K562 (cell line): ENCODE data around the gene LENG9. TPM values are rescaled to one million over a fixed set of nuclear protein-coding genes. Genes with fewer than 3 reads are reported as not detected.

ENCODE experiments used
- CEBPB ChIP-seq: fragments of 450-650 bp; IDR thresholded peaks from 2 replicates; pipeline ENCODE4 v1.6.1; 2016; ENCODE audit warnings: missing genetic modification characterization, missing compliant biosample characterization
- FOS ChIP-seq: IDR thresholded peaks from 3 replicates; pipeline ENCODE4 v1.6.1; 2011; ENCODE audit not compliant: insufficient read length; ENCODE audit errors: extremely low read depth
- KDM4B ChIP-seq, 2 experiments: fragments of 450-650 bp in 1 of 2; sonication (generic) in 1 of 2; IDR thresholded peaks; 2 replicates each; pipeline ENCODE4 v1.6.1; 2016 to 2017; ENCODE audit warnings: borderline replicate concordance in 2 of 2, antibody characterized with exemption in 1 of 2, low read depth in 1 of 2, mild to moderate bottlenecking in 1 of 2
- MITF ChIP-seq: IDR thresholded peaks from 2 replicates; pipeline ENCODE4 v1.6.1; 2014; ENCODE audit warnings: antibody characterized with exemption
- MTA3 ChIP-seq: fragments of 450-650 bp; formaldehyde crosslinking; IDR thresholded peaks from 2 replicates; pipeline ENCODE4 v1.6.1; 2017; ENCODE audit warnings: mild to moderate bottlenecking, borderline replicate concordance
- RBFOX2 ChIP-seq: fragments of 200-400 bp; formaldehyde crosslinking; IDR thresholded peaks from 2 replicates; pipeline ENCODE4 v1.6.1; 2017; ENCODE audit warnings: low read depth, mild to moderate bottlenecking, low read length, moderate library complexity
- RBM22 ChIP-seq: fragments of 200-400 bp; formaldehyde crosslinking; IDR thresholded peaks from 2 replicates; pipeline ENCODE4 v1.6.1; 2018; ENCODE audit warnings: low read length, low read depth; ENCODE audit not compliant: poor library complexity, severe bottlenecking
- THAP7 ChIP-seq: fragments of 250-450 bp; sonication (Bioruptor Pico); IDR thresholded peaks from 2 replicates; pipeline ENCODE4 v1.5.0; 2021
- THRAP3 ChIP-seq: fragments of 450-650 bp; IDR thresholded peaks from 2 replicates; pipeline ENCODE4 v1.6.1; 2016; ENCODE audit warnings: mild to moderate bottlenecking, inconsistent platforms, borderline replicate concordance
- ZBTB2 ChIP-seq: fragments of 450-650 bp; IDR thresholded peaks from 2 replicates; pipeline ENCODE4 v1.6.1; 2016; ENCODE audit warnings: antibody characterized with exemption
- ZNF184 ChIP-seq: sonication (generic); formaldehyde crosslinking; IDR thresholded peaks from 2 replicates; pipeline ENCODE4 v1.5.0; 2020; ENCODE audit warnings: missing genetic modification reagents
- polyA plus RNA-seq, 8 experiments: library from polyadenylated mRNA; depleted of rRNA in 4 of 8; stranded (reverse) in 5 of 8; unstranded in 3 of 8; fragments of >200 nt; fragmentation: Nextera tagmentation in 2 of 8; fragmentation: Illumina TruSeq in 1 of 8; extraction: Ambion mirVana in 2 of 8; extraction: Trizol in 1 of 8; gene quantifications; 2 replicates each; pipeline versions ENCODE4 v1.2.1 to v1.2.3, GENCODE V29; 2011 to 2014; ENCODE audit warnings: inconsistent platforms in 1 of 8, missing spikeins in 1 of 8
- total RNA-seq, 7 experiments: library from RNA; depleted of rRNA in 6 of 7; stranded (reverse); fragments of >200 nt in 6 of 7; fragmentation: Illumina TruSeq in 2 of 7; extraction: Trizol in 2 of 7; gene quantifications; 2 replicates each; pipeline versions ENCODE4 v1.2.1 to v1.2.3, GENCODE V29; 2011 to 2021; ENCODE audit warnings: low replicate concordance in 1 of 7
- TF ChIP-seq, protein P1 (sequence below): sonication (generic); formaldehyde crosslinking; IDR thresholded peaks from 2 replicates; pipeline ENCODE4 v1.8.0; 2022; ENCODE audit warnings: mild to moderate bottlenecking, missing genetic modification reagents, borderline replicate concordance
- TF ChIP-seq, protein P2 (sequence below), 2 experiments: fragments of 450-650 bp in 1 of 2; IDR thresholded peaks; 2 replicates each; pipeline ENCODE4 v1.6.1; 2011 to 2017; ENCODE audit warnings: low read depth in 2 of 2, antibody characterized with exemption in 1 of 2, borderline replicate concordance in 1 of 2, low read length in 1 of 2, mild to moderate bottlenecking in 1 of 2, mixed read lengths in 1 of 2; ENCODE audit not compliant: control insufficient read depth in 1 of 2
- TF ChIP-seq, protein P3 (sequence below): fragments of 250-450 bp; sonication (Bioruptor Pico); IDR thresholded peaks from 2 replicates; pipeline ENCODE4 v1.8.0; 2021; ENCODE audit warnings: moderate library complexity, mild to moderate bottlenecking, inconsistent platforms

Gene LENG9
- total and polyA plus RNA-seq, 9 of the 15 experiments (the other 6 are each of a cell fraction or from before 2014, with no cell fraction given): 0.06 to 0.64 (median 0.33) TPM; not detected in 1

GRCh38 chr19:54448774-54449700, 14.5 kb downstream of the LENG9 start, which contains the start of gene LENG8 (continued):
- TF ChIP-seq ZBTB2 (peak; percentile 98), KDM4B (IDR thresholded peaks at IDR 0.05; ENCODE audit: borderline replicate concordance in 2 of 2, low read depth in 1 of 2) (peak in 1 of 2 experiments; percentile 9; a peak in 1 of 4 replicates), THRAP3 (peak; percentile 72; the same call in 1 of the 2 replicates), MITF (no peak), FOS (peak; percentile 63), RBM22 (peak; percentile 62), CEBPB (no peak), THAP7 (CRISPR knock-in tag) (peak; percentile 89; the same call in 1 of the 2 replicates), MTA3 (peak; percentile 98), ZNF184 (CRISPR knock-in tag) (no peak), RBFOX2 (peak; percentile 96)
- TF ChIP-seq, protein P1, sequence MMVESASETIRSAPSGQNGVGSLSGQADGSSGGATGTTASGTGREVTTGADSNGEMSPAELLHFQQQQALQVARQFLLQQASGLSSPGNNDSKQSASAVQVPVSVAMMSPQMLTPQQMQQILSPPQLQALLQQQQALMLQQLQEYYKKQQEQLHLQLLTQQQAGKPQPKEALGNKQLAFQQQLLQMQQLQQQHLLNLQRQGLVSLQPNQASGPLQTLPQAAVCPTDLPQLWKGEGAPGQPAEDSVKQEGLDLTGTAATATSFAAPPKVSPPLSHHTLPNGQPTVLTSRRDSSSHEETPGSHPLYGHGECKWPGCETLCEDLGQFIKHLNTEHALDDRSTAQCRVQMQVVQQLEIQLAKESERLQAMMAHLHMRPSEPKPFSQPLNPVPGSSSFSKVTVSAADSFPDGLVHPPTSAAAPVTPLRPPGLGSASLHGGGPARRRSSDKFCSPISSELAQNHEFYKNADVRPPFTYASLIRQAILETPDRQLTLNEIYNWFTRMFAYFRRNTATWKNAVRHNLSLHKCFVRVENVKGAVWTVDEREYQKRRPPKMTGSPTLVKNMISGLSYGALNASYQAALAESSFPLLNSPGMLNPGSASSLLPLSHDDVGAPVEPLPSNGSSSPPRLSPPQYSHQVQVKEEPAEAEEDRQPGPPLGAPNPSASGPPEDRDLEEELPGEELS: peak; percentile 82; the same call in 1 of the 2 replicates
- TF ChIP-seq, protein P2, sequence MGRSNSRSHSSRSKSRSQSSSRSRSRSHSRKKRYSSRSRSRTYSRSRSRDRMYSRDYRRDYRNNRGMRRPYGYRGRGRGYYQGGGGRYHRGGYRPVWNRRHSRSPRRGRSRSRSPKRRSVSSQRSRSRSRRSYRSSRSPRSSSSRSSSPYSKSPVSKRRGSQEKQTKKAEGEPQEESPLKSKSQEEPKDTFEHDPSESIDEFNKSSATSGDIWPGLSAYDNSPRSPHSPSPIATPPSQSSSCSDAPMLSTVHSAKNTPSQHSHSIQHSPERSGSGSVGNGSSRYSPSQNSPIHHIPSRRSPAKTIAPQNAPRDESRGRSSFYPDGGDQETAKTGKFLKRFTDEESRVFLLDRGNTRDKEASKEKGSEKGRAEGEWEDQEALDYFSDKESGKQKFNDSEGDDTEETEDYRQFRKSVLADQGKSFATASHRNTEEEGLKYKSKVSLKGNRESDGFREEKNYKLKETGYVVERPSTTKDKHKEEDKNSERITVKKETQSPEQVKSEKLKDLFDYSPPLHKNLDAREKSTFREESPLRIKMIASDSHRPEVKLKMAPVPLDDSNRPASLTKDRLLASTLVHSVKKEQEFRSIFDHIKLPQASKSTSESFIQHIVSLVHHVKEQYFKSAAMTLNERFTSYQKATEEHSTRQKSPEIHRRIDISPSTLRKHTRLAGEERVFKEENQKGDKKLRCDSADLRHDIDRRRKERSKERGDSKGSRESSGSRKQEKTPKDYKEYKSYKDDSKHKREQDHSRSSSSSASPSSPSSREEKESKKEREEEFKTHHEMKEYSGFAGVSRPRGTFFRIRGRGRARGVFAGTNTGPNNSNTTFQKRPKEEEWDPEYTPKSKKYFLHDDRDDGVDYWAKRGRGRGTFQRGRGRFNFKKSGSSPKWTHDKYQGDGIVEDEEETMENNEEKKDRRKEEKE (IDR thresholded peaks at IDR 0.05; ENCODE audit: borderline replicate concordance in 1 of 2, control insufficient read depth in 1 of 2, low read depth in 2 of 2, low read length in 1 of 2): 0 out of 4 replicates have a peak, but pooled peaks of 1 of the 2 experiments have one; percentile 14
- TF ChIP-seq, protein P3, sequence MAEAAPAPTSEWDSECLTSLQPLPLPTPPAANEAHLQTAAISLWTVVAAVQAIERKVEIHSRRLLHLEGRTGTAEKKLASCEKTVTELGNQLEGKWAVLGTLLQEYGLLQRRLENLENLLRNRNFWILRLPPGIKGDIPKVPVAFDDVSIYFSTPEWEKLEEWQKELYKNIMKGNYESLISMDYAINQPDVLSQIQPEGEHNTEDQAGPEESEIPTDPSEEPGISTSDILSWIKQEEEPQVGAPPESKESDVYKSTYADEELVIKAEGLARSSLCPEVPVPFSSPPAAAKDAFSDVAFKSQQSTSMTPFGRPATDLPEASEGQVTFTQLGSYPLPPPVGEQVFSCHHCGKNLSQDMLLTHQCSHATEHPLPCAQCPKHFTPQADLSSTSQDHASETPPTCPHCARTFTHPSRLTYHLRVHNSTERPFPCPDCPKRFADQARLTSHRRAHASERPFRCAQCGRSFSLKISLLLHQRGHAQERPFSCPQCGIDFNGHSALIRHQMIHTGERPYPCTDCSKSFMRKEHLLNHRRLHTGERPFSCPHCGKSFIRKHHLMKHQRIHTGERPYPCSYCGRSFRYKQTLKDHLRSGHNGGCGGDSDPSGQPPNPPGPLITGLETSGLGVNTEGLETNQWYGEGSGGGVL (CRISPR knock-in tag): no peak
